ENCODE results near the gene XPO6. TPM values are rescaled to one million over a fixed set of nuclear protein-coding genes. Genes with fewer than 3 reads are reported as not detected.

The XPO6 gene
- total and polyA plus RNA-seq, 2 of the 13 experiments (the other 11 are each of a cell fraction or from before 2014, with no cell fraction given), result 109 to 129 TPM

- no peak for TF ChIP-seq POLR2G (IDR thresholded peaks at IDR 0.05; ENCODE audit: low read depth, low read length)
These were observed 72.2 kb downstream of the XPO6 start (continued) for GRCh38 chr16:28139530-28139929.

- Histone ChIP-seq H3K4me2 (ENCODE audit: low read depth, low read length) (no peak overlapping the region), H3K9me3 (ENCODE audit: low read length) (no peaks in the 10 kb centered on the region), H3K9ac (ENCODE audit: insufficient read depth, low read depth, low read length) (no peak overlapping the region), H3K4me1 (ENCODE audit: insufficient read depth, low read length) (no peaks in the 10 kb centered on the region), H3K36me3 (replicated peaks in 1 of 2; ENCODE audit: control insufficient read depth in 1 of 2, insufficient read depth in 2 of 2, low read length in 2 of 2) (peaks cover 14 to 71% of the 10 kb centered on the region in 2 experiments), H3K79me2 (ENCODE audit: insufficient read depth, low read length) (no peaks in the 10 kb centered on the region), H3K27me3 (ENCODE audit: control insufficient read depth in 1 of 2, insufficient read depth in 2 of 2, low read length in 2 of 2) (no peaks in the 10 kb centered on the region), H3K27ac (ENCODE audit: extremely low read length, insufficient read depth, low read length) (no peak overlapping the region), H3K4me3 (replicated peaks in 1 of 3; ENCODE audit: insufficient read depth in 1 of 3, low read depth in 2 of 3, low read length in 3 of 3) (no peak overlapping the region), H2AFZ (ENCODE audit: low read length) (no peak overlapping the region), H4K20me1 (ENCODE audit: insufficient read depth, low read length) (no peaks in the 10 kb centered on the region)
- BruUV-seq (replicated peaks), result no TSS peak
- CTCF ChIA-PET (ENCODE audit: low intra/inter-chr PET ratio, low total read pairs), result no interaction called here
- POLR2A ChIA-PET, result no interaction called here
- ATAC-seq (no peak), FAIRE-seq (no peak), DNase-seq (ENCODE audit: low spot score) (no peak)
- TF ChIP-seq ZFP62 (CRISPR knock-in tag; IDR thresholded peaks at IDR 0.05) (no peak), GPN1 (CRISPR knock-in tag; IDR thresholded peaks at IDR 0.05; ENCODE audit: borderline replicate concordance) (no peak), PAF1 (CRISPR knock-in tag; IDR thresholded peaks at IDR 0.05) (no peak)
- intact Hi-C loops (cut with micrococcal nuclease; ENCODE audit: unreplicated experiment), result no loop called here
- 94% methylated on average over 6 of the region's 6 CpGs for WGBS (ENCODE audit: low lambda C conversion rate)
- in situ Hi-C loops (cut with HindIII; ENCODE audit: extremely low pct_ligation_motif_present, low pct_unique_long_range_greater_than_20kb), result no loop called here
These were observed 74.9 kb downstream of the XPO6 start for GRCh38 chr16:28136751-28137434.

- Histone ChIP-seq H3K79me2 (ENCODE audit: insufficient read depth, low read length) (no peaks in the 10 kb centered on the region), H3K27me3 (ENCODE audit: control insufficient read depth in 1 of 2, insufficient read depth in 2 of 2, low read length in 2 of 2) (no peaks in the 10 kb centered on the region), H2AFZ (ENCODE audit: low read length) (no peak overlapping the region), H3K9ac (ENCODE audit: insufficient read depth, low read depth, low read length) (no peak overlapping the region), H3K27ac (ENCODE audit: extremely low read length, insufficient read depth, low read length) (no peak overlapping the region), H3K36me3 (replicated peaks in 1 of 2; ENCODE audit: control insufficient read depth in 1 of 2, insufficient read depth in 2 of 2, low read length in 2 of 2) (peaks cover 28 to 92% of the 10 kb centered on the region in 2 experiments), H3K4me2 (ENCODE audit: low read depth, low read length) (no peak overlapping the region), H3K9me3 (ENCODE audit: low read length) (no peaks in the 10 kb centered on the region), H3K4me1 (ENCODE audit: insufficient read depth, low read length) (no peaks in the 10 kb centered on the region), H3K4me3 (replicated peaks in 1 of 3; ENCODE audit: insufficient read depth in 1 of 3, low read depth in 2 of 3, low read length in 3 of 3) (no peak overlapping the region), H4K20me1 (ENCODE audit: insufficient read depth, low read length) (no peaks in the 10 kb centered on the region)
- POLR2A ChIA-PET, result no interaction called here
- no peak for ATAC-seq
- no peak for FAIRE-seq
- no peak for DNase-seq (ENCODE audit: low spot score)
- over 99% methylated on average over 7 of the region's 7 CpGs for WGBS (ENCODE audit: low lambda C conversion rate)
- BruUV-seq (replicated peaks), result no TSS peak
- CTCF ChIA-PET (ENCODE audit: low intra/inter-chr PET ratio, low total read pairs), result no interaction called here
- intact Hi-C loops (cut with micrococcal nuclease; ENCODE audit: unreplicated experiment), result no loop called here
- in situ Hi-C loops (cut with HindIII; ENCODE audit: extremely low pct_ligation_motif_present, low pct_unique_long_range_greater_than_20kb), result no loop called here
- TF ChIP-seq ZNF350 (CRISPR knock-in tag; IDR thresholded peaks at IDR 0.05; ENCODE audit: borderline replicate concordance, low read depth) (no peak), ELF1 (CRISPR knock-in tag; IDR thresholded peaks at IDR 0.05) (no peak), ARID3A (IDR thresholded peaks at IDR 0.05; ENCODE audit: low read depth, low read length) (no peak), ZNF652 (CRISPR knock-in tag; IDR thresholded peaks at IDR 0.05; ENCODE audit: borderline replicate concordance, low read depth) (no peak), ZBTB3 (CRISPR knock-in tag; IDR thresholded peaks at IDR 0.05; ENCODE audit: borderline replicate concordance, low read depth) (no peak), MLXIP (CRISPR knock-in tag; IDR thresholded peaks at IDR 0.05; ENCODE audit: borderline replicate concordance) (no peak), ZSCAN12 (CRISPR knock-in tag; IDR thresholded peaks at IDR 0.05) (no peak), AGO2 (optimal IDR thresholded peaks at IDR 0.05; ENCODE audit: low read depth, low read length) (no peak), SUZ12 (IDR thresholded peaks at IDR 0.05; ENCODE audit: low read depth, low read length) (no peak)
These were observed 78.1 kb downstream of the XPO6 start for GRCh38 chr16:28133666-28134065.
